Measurements from ENCODE around the gene SORCS1. TPM values are rescaled to one million over a fixed set of nuclear protein-coding genes. Genes with fewer than 3 reads are reported as not detected.

SORCS1 gene
- total and polyA plus RNA-seq, 9 donors = 0.05 to 2.4 (median 1.0) TPM

DNA sequence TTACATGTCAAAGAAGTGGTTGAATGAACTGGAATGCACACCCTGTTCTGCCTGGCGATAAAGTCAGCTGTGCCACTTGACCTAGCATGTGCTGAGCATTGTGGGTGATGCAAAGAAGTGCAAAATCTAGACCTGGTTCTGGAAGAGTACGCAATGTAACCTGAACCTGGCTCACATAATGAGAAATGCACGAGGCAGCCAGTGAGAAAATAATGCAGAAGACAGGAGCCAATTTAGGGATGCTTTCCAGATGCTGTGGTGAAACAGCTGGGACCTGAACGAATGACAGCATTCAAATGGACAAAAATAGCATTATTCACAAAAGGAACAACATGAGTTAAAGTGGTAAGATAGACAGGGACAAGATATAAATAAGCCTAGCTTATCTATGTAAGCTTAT lies 402.6 kb downstream of the SORCS1 start:
- Histone ChIP-seq H3K9me3 (no peaks in the 10 kb centered on the region), H3K27me3 (no peaks in the 10 kb centered on the region), H3K27ac (no peak overlapping the region), H3K4me1 (ENCODE audit: insufficient read depth) (no peaks in the 10 kb centered on the region), H3K4me3 (no peak overlapping the region), H3K36me3 (no peaks in the 10 kb centered on the region)
- intact Hi-C loops (cut with DNase I) = no loop called here
- 29 to 33% (median 32%) methylated on average over 4 of the region's 4 CpGs for WGBS, 3 donors
- TF ChIP-seq POLR2A (IDR thresholded peaks at IDR 0.05) (no peak), EP300 (IDR thresholded peaks at IDR 0.05) (no peak)
- TF ChIP-seq, protein P1, sequence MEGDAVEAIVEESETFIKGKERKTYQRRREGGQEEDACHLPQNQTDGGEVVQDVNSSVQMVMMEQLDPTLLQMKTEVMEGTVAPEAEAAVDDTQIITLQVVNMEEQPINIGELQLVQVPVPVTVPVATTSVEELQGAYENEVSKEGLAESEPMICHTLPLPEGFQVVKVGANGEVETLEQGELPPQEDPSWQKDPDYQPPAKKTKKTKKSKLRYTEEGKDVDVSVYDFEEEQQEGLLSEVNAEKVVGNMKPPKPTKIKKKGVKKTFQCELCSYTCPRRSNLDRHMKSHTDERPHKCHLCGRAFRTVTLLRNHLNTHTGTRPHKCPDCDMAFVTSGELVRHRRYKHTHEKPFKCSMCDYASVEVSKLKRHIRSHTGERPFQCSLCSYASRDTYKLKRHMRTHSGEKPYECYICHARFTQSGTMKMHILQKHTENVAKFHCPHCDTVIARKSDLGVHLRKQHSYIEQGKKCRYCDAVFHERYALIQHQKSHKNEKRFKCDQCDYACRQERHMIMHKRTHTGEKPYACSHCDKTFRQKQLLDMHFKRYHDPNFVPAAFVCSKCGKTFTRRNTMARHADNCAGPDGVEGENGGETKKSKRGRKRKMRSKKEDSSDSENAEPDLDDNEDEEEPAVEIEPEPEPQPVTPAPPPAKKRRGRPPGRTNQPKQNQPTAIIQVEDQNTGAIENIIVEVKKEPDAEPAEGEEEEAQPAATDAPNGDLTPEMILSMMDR (IDR thresholded peaks at IDR 0.05) = no peak
- no peak for DNase-seq

DNA sequence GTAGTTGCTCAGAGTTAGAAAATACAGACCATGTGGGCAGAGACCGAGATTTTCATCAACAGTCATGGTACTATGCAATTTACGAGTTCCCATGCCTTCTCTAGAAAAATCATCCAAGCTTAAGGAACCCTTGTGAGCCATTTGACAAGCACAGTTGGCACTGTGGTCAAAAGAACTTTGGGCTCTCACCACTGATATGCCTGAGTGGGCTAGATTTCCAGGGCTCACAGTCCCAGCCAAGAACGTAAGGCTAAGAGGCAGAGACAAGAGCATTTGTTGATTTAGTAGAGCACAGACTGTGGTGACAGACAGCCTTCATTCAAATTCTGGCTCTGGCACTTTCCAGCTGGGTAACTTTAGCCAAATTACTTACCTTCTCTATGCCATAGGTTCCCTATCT lies 407.0 kb downstream of the SORCS1 start:
- intact Hi-C loops (cut with DNase I) = no loop called here
- TF ChIP-seq, protein P1 (IDR thresholded peaks at IDR 0.05) = no peak
- TF ChIP-seq EP300 (IDR thresholded peaks at IDR 0.05) (no peak), POLR2A (IDR thresholded peaks at IDR 0.05) (no peak)
- no peak overlapping the region for H3K27ac ChIP-seq
- no peak overlapping the region for H3K4me3 ChIP-seq
- H3K4me1 ChIP-seq (ENCODE audit: insufficient read depth) = no peaks in the 10 kb centered on the region
- H3K9me3 ChIP-seq = no peaks in the 10 kb centered on the region
- H3K27me3 ChIP-seq = no peaks in the 10 kb centered on the region
- H3K36me3 ChIP-seq = no peaks in the 10 kb centered on the region
- no peak for DNase-seq
- WGBS, 3 donors = 81 to 99% (median 87%) methylated on average over 3 of the region's 3 CpGs

DNA sequence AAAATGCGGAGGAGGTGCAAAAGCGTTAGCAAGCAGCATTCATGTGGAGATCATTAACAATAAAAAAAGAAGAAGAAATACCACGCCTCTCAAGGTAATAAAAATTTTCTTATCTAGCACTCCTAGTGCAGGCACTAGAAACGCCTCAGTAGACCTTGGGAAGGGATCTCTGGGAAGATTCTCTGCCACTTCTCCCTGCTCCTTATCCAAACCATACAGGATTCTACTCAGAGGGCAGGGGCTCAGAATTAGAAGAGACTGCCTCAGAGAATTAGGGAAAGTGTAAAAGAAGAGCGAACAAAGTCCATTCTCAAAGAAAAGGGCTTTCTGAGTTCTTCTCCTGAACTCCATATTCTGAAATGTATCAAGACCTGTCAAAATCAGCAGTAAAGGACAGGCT lies 413.4 kb downstream of the SORCS1 start:
- H3K9me3 ChIP-seq = no peaks in the 10 kb centered on the region
- TF ChIP-seq EP300 (IDR thresholded peaks at IDR 0.05) = no peak
- TF ChIP-seq, protein P1 (IDR thresholded peaks at IDR 0.05) = no peak
- TF ChIP-seq POLR2A (IDR thresholded peaks at IDR 0.05) = no peak
- no peaks in the 10 kb centered on the region for H3K27me3 ChIP-seq
- H3K36me3 ChIP-seq = no peaks in the 10 kb centered on the region
- no peaks in the 10 kb centered on the region for H3K4me1 ChIP-seq (ENCODE audit: insufficient read depth)
- DNase-seq = no peak
- H3K27ac ChIP-seq = no peak overlapping the region
- 48 to 70% (median 65%) methylated on average over 5 of the region's 5 CpGs for WGBS, 3 donors
- intact Hi-C loops (cut with DNase I) = no loop called here
- H3K4me3 ChIP-seq = no peak overlapping the region

DNA sequence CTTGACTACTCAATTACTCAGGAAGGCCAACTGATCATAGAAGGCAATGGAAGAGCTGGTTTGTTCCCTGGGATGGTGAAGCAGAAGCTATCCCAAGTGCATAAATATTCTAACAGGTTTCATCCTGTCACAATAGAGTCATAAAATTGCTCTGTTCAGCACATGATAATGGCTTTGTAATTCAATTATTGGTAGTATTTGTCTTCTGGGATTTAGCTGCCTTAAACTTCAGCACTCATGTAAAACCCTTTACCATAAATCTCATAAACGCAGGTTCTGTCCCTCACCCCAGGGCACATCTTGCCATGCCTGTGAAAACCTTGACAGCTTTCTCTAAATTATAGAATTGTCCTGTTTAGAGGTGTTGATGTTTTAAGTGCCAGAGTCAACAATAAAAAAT lies 417.6 kb downstream of the SORCS1 start:
- Histone ChIP-seq H3K27ac (no peak overlapping the region), H3K36me3 (no peaks in the 10 kb centered on the region), H3K27me3 (no peaks in the 10 kb centered on the region), H3K4me1 (ENCODE audit: insufficient read depth) (no peaks in the 10 kb centered on the region), H3K9me3 (no peaks in the 10 kb centered on the region), H3K4me3 (no peak overlapping the region)
- TF ChIP-seq, protein P1 (IDR thresholded peaks at IDR 0.05) = no peak
- no peak for TF ChIP-seq POLR2A (IDR thresholded peaks at IDR 0.05)
- no peak for TF ChIP-seq EP300 (IDR thresholded peaks at IDR 0.05)
- intact Hi-C loops (cut with DNase I) = no loop called here
- 47 to 58% (median 48%) methylated on average over 1 of the region's 1 CpG for WGBS, 3 donors
- DNase-seq = no peak

Measured in ovary (tissue), 9 donors.